GM19397 (cell line): ENCODE data around the gene CCNE1.

Experiments
- ATAC-seq: cut with Tn5 transposase; IDR thresholded peaks from one replicate; pipeline ENCODE4 v1.9.1; 2021; ENCODE audit warnings: mild to moderate bottlenecking, moderate library complexity; ENCODE audit not compliant: unreplicated experiment

The CCNE1 gene

DNA sequence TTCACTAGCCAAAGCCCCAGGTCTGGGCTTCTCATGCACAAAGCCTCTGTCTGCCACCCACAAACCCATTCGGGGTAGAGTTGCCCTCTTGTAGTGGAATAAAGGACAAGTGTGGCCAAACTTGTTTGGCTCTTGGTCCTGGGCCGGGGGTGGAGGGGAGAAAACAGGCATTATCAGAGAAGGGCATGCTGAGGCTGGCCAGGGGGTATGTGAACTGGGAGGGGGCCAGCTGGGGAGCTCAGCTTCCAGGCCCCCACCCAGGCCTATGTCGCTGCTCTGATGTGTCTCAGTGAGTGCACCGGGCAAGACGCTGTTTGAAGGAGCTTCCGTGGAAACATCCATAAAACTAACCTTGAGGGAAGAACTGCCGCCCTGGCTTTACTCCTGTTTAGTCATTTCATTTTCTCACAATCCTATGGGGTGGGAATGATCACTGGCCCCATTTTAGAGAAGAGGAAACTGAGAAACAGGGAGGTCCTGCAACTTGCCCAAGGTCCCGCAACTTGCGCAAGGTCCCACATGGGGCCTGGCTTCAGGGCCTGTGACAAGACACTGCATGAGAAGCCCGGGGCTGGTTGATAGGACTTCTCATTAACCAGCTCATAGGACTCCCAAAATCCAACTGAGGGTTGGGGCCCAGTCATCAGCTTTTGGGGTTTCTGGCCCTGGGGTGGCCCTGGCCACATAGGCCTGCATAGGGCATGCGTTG is 30.8 kb downstream of the CCNE1 start:
- ATAC-seq: no peak

DNA sequence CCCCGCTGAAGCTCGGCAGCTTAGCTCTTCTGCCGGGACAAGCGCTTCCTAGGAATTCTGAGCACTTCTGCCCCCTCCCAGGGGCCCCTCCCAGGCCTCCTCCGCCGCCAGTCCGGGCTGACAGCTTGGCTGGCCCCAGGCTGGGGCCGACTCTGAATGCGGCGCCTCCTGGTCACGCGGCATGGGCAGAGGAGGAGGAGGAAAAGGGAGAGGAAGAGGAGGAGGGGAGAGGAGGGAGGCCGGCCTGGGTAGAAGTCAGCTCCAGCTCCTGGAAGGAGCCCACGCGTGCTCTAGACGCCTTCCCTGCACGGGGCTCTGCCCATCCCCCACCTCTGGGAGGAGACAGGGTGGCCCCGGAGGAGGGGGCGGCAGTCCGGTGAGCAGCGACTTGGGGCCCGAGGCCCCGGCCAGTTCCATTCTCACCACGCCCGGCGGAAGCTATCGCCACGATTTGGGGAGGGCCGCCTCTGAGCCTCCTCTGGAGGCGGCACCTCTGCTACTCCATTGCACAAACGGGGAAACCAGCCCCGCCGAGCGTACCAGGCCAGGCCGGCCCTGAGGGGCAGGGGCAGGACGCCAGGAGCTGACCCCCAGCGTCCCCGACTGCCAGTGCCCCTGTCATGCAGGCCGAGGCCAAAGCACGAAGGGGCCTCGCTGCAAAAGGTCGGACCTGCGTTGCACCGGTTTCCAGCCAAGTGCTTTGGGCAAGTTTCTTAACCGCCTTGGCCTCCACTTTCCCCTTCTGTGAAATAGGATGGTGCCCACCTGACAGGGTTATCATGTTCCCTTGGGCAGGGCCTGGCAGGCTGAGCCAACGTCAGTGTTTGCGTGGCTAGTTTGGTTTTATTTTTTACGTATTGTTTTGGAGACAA is 31.6 kb downstream of the CCNE1 start:
- no peak for ATAC-seq

DNA sequence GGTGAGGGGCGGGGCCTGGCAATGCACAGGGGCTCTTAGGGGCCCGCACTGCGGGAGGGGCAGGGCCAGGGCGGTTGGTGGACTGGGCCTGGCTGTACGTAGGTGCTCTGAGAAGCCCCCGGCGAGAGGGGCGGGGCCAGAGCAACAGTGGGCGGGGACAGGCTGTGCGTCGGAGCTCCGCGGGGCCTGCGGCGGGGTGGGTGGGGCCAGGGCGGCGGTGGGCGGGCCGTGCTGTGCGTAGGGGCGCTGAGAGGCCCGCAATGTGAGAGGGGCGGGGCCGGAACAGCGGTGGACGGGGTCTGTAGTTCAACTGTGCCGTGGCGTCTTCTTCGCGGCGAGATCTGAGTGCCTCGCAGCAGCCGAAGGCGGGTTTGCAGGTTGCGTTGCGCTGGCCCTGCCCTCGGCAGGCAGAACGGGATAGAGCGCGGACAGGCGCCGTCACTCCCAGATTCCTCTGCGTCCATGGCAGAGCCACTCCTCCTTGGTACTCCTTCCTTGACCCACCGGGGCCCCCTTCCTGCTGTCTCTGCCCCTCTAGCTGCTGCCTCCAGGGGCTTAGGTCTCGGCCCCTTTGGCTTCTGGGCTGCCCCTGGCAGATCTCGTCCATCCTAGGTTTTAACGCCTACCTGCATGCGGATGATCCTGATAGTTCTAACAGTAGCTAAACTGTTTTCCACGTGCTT is 33.2 kb downstream of the CCNE1 start:
- ATAC-seq: peak; percentile 78

DNA sequence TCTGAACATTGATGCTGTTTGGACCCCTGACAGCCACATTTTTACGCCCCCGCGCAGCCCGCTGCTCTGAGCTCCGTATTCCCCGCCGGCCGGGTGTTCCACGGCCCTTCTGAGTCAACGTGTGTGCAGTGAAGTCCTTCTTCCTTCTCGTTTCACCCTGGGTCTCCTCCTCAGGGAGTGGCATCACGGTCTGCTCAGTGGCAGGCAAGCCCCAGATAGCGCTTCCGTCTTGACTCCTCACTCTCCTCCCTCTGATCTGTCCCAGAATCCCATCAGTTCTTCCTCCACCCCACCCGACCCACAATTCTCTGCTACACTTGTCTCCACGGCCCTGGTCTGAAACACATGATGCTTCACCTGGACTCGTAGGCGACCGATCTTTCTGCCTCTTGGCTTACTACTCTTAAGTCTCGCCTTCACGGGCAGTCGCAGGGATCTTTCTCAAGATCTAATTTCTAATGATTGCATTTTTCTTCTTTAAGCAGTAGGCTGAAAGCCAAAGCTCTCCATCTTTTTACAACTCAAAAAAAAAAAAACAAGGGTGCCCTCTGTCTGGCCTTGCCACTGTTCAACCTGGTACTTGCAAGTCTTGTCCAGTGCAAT is 33.9 kb downstream of the CCNE1 start:
- no peak for ATAC-seq

DNA sequence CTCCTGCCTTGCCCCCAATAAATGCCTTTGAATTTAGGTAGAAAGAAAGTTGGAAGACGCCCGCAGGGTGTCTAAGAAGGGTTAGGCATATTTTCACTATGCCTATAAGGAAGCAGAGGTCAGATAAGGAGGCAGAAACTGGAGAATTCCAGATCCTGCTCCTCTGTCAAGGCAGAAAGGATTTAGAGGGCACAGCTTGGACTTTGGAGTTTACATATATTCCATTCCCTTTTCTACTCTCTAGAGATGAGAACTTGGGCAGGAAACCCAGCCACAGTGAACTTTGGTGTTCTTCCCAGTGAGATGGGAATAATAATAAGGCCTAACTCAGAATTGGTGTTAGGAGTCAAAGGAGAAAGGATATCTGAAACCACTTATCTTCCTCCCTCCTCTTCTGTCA is 37.4 kb downstream of the CCNE1 start:
- no peak for ATAC-seq

DNA sequence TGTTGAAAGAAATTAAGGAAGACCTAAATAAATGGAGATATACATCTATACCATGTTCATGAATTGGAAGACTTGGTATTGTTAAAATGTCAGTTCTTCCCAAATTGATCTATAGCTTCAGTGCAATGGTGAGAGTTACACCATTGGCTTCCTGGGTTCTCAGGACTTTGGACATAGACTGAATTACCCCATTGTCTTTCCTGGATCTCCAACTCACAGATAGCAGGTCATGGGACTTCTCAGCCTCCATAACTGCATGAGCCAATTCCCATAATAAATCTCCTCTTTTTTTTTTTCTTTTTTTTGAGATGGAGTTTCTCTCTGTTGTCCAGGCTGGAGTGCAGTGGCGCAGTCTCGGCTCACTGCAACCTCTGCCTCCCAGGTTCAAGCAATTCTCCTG is 38.7 kb downstream of the CCNE1 start:
- ATAC-seq: no peak

DNA sequence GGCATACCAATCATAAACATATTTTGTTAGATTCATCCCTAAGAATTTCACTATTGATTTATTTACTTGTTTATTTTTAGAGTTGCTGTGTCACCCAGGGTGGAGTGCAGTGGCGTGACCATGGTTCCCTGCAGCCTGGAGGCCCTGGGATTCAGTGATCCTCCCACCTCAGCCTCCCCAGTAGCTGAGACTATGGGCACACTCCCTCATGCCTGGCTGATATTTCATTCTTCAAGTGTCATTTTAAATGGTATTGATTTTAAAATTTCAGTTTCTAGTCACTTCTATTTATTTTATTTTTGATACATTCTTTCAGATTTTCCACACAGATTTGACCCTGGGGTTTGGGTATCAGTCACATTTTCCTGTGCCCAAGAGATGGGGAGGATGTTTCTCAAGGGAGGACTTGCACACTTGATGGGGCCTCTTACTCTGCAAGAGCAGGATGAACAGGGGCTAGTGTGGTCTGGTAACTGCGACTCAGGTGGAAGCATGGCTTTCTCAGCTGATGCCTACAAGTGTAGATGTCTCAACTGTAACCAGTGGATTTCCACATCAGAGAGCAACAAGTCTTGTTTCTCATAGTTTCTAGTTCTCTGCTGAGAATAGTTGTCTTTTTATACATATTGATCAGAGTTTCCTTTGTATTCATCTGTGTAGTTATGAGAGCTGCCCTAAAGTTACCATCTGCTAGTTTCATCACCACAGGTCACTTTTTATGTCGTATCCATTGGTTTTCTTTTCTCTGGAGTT is 40.2 kb downstream of the CCNE1 start:
- peak; percentile 65 for ATAC-seq

DNA sequence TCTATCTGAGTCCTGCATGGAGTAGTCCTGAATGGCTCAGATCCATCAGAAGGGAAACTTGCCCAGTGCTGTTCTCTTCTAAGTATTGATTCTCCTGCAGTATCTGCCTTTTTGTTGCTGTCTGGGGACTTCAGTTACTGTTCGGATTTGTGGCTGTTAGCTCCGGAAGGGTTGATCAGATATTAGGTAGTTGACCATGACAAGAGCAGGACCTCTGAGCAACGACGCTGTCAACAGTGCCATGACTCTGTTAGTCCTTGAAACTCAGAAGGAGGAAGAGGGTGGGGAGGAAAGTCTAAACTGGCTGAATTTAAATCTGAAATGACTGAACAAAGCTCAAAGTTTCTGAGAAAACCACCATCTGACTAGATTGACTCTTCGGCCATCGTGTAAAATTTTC is 42.2 kb downstream of the CCNE1 start:
- ATAC-seq: no peak

DNA sequence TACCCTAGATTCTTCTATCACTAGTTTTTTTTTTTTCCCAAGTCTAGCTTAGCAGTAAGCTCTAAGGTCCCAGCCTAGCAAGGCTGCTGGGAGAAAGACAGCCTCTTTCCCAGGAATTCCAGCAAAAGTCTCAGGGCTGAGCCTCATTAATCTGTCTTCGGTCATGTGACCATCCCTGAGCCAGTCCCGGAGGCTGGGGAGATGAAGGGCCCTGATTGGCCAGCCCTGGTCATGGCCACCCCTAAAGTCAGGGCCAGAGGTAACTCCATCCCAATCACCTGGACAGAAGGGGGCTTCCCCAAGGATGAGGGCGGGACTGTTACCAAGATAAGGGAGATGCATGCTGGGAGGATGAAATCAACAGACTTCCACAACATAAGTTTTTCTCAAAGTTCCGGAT is 43.3 kb downstream of the CCNE1 start:
- ATAC-seq: no peak

DNA sequence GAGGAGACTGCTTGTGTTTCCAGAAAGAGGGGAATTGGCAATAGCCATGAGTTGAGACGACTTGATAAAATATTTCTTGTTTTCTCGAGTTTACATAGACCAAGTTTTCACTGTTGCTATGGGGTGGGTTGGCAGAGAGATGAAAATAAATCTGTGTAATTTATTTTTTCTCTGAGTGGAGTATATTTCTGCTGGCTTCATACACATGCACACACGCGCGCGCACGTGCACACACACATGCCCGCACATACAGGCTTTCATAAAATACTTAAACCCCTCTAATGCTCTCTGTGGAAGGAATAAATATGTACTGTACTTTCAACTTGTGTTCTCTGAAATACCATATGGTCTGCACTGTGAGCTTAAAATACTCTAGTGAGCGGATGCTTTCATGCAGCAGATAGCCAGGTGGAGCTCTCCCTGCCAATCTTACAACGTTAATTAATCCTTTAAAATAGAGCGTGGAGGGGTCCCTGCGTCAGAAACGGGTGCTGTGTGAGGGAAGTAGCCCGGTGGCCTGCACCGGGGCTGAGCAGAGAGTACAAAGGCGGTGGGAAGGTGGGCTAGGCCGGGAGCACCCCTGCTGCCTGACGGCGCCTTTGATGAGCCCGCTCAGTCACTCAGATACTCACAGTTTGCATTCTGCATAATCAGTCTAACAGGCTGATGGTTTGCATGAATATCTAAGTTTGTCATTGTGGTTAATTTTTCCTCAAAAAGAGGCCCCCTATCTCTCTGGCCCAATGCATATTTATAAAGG is 44.1 kb downstream of the CCNE1 start:
- ATAC-seq: no peak

DNA sequence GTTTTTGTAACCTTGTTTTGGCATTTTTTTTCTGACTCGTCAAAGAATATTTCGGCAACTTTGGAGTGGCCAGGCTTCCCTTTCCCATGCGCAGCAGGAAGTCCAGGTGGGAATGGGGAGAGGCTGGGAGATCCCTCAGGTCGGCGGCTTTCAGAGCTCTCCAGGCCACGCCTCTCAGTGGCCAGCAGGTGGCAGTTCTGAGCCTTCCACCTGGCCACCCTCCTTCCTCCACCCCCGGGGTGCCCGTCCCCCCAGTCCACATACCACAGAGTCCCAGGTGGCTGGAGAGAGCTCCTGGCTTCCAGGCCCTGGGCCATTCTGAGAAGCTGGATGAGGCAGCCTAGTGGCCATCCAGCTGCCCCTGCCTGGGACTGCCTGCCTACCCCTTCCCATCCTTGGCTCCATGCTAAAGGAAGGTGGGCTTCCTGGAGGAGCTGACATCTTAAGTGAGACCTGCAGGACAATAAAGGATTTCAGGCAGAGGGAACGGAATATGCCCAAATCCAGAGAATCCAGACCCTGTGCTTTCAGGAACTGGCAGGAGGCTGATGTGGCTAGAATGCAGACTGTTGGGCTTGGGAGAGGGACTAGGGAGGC is 46.3 kb downstream of the CCNE1 start:
- no peak for ATAC-seq

DNA sequence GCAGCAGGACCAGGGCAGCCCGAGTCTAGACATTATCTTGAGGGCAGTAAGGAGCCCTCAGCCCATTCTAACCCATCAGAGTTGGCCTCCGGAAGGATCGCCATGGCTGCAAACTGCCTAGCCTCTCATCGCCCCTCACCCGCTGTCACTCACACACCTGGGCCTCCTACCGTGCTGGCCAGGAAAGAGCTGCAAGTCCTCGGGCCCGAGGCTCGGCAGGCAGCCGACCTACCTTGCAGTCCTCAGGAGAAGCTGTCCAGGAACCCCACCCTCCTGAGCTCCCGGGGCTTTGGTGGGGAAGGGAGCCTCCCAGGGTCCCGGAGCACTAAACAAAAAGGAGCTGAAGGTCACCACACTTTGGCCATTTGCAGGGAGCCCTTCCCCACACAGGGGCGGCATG is 46.8 kb downstream of the CCNE1 start:
- no peak for ATAC-seq

DNA sequence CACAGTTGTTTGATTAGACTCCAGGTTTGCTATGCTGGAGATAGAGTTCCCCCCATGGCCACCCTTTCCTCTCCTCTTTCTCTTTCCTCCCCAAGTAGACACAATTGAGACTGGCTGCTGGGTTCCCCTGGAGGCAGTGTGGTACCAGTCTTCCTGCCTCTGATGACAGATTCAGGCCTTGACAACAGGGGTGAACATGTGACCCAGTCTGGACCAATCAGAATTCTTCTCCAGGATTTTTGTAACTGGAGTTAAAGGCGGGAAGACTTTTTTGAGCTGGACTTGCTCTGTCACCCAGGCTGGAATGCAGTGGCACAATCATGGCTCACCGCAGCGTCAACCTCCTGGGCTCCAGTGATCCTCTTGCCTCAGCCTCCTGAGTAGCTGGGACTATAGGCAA is 48.7 kb downstream of the CCNE1 start:
- ATAC-seq: no peak

DNA sequence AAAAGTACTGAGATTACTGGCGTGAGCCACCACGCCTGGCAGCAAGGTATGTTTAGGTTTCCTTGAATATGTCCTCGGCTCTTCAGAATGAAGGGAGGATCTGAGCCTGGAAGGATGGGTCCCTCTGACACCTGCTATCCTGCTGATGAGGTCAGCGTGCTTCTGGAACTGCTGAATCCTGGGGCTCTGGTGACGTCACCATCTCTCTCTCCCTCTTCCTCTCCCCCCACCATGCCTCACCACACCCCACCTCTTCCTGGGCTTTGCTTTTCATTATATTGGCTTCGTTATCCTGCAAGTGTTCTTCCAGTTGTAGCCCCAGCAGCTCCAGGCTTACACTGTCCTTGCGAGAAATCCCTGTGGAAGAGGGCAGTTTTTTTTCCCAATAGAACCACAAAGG is 49.8 kb downstream of the CCNE1 start:
- no peak for ATAC-seq

DNA sequence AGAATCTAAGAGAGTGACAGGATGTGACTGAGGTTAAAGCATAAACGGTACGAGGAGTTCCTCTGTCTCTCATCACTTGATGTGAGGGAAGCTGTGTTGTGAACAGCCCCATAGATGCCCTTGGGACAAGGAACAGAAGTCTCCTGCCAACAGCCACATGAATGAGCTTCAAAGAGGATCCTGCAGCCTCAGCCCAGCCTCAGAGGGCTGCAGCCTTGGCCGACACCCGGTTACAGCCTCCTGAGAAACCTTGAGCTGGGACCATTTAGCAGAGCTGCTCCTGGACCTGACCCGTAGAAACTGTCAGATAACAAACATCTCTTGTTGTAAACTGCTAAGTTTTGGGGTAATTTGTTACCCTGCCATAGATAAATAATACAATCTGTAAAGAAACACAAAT is 54.2 kb downstream of the CCNE1 start:
- ATAC-seq: no peak

DNA sequence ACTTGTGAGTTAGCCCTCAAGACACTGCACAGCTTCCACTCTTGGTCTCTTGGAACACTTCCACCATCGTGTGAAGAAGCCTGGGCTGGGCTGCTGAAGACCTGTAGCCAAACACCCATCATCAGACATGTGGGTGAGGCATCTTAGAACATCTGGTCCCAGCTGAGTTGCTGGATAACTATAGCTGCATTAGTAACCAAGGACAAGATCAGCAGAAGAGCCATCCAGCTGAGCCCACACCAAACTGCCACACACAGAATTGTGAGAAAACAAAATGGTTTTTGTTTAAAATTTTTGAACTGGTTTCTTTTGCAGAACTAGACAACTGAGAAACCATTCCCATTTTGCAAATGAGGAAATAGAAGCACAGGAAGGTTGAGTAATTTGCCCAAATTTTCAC is 56.2 kb downstream of the CCNE1 start:
- no peak for ATAC-seq

DNA sequence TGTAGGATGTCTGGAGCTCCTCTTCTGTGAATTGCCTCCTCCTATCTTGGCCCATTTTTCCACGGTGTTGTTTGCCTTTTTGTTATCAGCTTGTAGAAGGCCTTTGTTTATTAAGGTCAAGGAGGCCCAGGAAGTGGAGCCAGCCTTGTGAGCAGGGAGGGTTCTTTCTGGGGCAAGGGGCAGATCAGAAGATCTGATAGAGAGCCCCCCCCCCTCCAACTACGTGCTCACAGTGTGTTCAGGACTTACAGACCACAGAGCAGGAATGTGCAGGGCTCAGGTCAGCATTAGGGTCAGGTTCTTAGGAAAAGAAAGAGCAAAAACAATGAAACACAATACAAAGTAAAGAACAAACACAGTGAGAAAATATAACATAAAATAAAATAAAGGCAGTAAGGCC is 59.4 kb downstream of the CCNE1 start:
- ATAC-seq: no peak

DNA sequence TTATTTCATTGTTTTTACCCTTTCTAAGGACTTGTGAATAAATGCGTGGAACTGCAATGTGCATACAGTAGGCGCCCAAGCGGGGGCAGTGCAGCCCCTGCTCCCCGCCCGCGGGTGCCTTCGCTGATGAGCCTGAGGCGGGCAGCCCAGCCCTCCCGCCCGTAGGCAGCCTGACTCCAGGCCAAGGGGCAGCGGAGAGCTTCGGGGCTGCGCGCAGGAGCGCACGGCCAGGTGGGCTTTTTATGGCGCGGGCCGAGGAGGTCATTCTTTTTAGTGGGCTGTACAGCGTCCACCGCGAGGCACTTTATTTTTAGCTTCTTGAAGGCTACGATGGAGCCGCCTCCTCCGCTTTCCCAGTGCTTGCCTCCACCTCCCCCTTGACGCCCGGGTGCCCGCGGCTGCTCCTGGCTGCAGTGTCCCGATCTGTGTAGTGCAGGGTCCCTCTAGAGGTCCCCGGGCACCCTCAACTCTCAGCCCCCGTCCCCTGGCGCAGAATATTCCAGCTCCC is 60.5 kb downstream of the CCNE1 start:
- no peak for ATAC-seq

DNA sequence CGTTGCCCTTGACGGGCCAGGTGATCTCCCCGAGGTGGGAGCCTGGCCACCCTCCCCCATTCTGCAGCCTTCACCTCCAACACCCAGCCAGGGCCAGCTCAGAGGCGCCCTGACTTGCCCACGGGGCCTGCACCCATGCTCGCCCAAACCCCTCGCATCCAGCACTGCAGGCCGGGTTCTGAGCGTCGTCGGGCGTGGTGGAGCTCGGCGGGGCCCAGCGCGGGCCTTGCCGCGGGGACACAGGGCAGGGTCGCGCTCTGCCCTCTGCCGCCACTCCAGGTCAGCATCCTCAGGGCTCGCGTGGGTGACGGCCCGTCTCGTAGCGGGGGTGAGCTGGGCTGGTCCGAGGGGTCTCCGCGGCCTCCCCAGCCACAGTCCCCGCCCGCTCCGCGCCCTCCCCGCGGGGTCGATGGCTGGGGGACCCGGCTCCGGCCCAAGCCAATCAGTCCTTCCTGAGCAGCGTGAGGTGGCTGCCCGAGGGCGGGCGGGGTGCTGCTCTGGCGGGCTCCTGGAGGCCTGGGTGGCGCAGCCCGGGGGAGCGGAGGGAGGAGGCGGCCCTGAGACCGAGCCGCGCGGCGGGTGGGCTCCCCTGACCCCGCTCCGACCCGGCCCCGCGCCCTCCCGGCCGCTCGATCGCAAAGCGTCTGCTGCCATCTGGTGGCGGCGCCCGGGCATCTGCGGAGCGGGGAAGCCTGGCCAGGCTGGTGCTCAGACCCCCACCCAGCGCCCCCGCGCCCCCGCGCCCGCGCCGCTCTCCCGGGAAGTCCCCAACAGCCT is 61.4 kb downstream of the CCNE1 start:
- ATAC-seq: no peak
